NCI-H128 (cell line): ENCODE results near the gene MAPKAP1.

Experiments
- DNase-seq: peaks from one replicate; lab custom pipeline; 2025; ENCODE audit not compliant: unreplicated experiment; lab: John Stamatoyannopoulos, UW

Gene MAPKAP1

GRCh38 chr9:125493384-125493783 is 213.6 kb downstream of the MAPKAP1 start:
- no peak for DNase-seq

- no peak for DNase-seq
Observed at GRCh38 chr9:125492719-125493118, 214.3 kb downstream of the MAPKAP1 start.

- no peak for DNase-seq
Observed at GRCh38 chr9:125487842-125488241, 219.2 kb downstream of the MAPKAP1 start.

GRCh38 chr9:125486576-125486975 is 220.4 kb downstream of the MAPKAP1 start:
- no peak for DNase-seq

- DNase-seq: no peak
Observed at GRCh38 chr9:125486152-125486508, 220.9 kb downstream of the MAPKAP1 start.

- DNase-seq: no peak
Observed at GRCh38 chr9:125485471-125486151, 221.4 kb downstream of the MAPKAP1 start.

- DNase-seq: no peak
Observed at GRCh38 chr9:125484350-125485282, 222.4 kb downstream of the MAPKAP1 start.

- DNase-seq: no peak
Observed at GRCh38 chr9:125483697-125484096, 223.3 kb downstream of the MAPKAP1 start.

- DNase-seq: no peak
Observed at GRCh38 chr9:125479846-125480615, 227.0 kb downstream of the MAPKAP1 start.

GRCh38 chr9:125477089-125477544 is 229.9 kb downstream of the MAPKAP1 start:
- DNase-seq: no peak

GRCh38 chr9:125476645-125477044 is 230.4 kb downstream of the MAPKAP1 start:
- no peak for DNase-seq

GRCh38 chr9:125475385-125475784 is 231.6 kb downstream of the MAPKAP1 start:
- DNase-seq: no peak

GRCh38 chr9:125472926-125473701 is 233.9 kb downstream of the MAPKAP1 start:
- DNase-seq: no peak

GRCh38 chr9:125472562-125472925 is 234.5 kb downstream of the MAPKAP1 start:
- no peak for DNase-seq

GRCh38 chr9:125470767-125471580 is 236.0 kb downstream of the MAPKAP1 start:
- no peak for DNase-seq

GRCh38 chr9:125470189-125470588 is 236.8 kb downstream of the MAPKAP1 start:
- DNase-seq: no peak

GRCh38 chr9:125468646-125469045 is 238.4 kb downstream of the MAPKAP1 start:
- DNase-seq: no peak

- no peak for DNase-seq
Observed at GRCh38 chr9:125467116-125467740, 239.8 kb downstream of the MAPKAP1 start.

GRCh38 chr9:125466411-125466810 is 240.6 kb downstream of the MAPKAP1 start:
- DNase-seq: no peak
